NCI-H2196 (cell line): ENCODE data around the gene TRANK1.
"Not testable (repeated sequence)": the region's sequence is repeated elsewhere in the genome, so short reads cannot be mapped to it uniquely, and the experiment has no call there.

Experiments used
- DNase-seq: peaks from one replicate; lab custom pipeline; 2025; ENCODE audit not compliant: unreplicated experiment; lab: John Stamatoyannopoulos, UW

The TRANK1 gene

DNA sequence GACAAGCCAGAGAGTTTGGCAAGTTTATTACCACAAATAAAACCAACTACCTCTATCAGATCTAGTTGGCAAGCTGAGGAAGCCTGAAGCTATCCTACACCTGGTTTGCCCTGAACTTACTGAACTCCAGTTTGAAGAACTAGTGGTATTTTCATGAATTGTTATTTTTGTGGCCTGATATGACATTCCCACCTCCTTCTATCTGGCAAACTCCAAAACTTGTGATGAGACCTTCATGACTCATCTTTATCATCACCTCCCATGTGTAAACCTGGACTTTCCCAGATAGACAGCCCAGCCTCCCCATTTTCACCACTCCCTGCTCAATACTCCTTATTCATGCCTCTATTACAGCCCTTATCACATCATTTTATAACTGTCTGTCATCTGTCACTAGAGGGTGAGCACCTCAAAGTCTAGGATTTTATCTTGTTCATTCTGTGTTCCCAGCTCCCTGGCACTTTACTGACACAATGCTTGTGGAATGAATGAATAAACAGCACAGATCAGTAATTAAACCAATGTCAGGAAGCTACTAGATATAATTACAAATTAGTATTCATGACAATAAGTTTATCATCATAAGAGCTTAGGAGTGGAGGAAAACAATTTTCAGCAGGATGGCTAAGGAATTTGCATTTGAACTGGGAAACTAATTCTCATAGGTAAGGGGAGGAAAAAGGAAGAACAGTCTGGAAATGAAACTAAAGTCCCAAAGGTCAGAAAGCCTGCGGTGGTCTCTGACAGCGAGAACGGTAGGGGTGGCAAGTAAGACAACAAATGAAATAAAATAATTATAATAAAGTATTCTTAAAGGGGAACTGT is 13.2 kb upstream of the TRANK1 start:
- no peak for DNase-seq

DNA sequence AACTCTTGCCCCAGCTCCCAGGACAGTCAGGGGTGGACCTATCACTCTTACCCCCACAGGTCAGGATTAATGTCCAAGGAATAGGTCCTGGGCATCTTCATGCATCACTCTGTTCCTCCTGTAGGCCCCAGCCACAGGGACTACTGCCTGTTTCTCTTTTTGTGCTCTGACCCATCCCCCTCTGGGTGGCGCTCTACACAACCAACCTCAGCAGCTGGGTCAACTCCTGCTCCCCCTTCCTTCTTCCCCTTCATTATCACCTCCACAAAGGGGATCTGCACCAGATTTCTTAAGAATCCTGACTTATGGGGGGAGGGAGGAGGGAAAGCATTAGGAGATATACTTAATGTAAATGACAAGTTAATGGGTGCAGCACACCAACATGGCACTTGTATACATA is 12.2 kb upstream of the TRANK1 start:
- DNase-seq, result no peak

DNA sequence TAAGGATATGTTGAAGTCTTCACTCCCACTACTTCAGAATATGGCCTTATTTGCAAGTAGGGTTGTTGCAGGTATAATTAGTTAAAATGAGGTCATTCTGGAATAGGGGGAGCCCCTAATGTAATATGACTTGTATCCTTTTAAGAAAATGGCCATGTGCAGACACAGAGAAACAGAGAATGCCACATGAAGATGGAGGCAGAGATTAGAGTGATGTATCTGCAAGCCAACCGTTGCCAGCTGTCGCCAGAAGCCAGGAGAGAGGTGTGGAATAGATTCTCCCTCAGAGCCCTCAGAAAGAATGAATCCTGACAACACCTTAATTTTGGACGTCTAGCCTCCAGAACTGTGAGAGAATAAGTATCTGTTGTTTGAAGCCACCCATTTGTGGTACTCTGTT is 11.3 kb upstream of the TRANK1 start:
- DNase-seq, result no peak

DNA sequence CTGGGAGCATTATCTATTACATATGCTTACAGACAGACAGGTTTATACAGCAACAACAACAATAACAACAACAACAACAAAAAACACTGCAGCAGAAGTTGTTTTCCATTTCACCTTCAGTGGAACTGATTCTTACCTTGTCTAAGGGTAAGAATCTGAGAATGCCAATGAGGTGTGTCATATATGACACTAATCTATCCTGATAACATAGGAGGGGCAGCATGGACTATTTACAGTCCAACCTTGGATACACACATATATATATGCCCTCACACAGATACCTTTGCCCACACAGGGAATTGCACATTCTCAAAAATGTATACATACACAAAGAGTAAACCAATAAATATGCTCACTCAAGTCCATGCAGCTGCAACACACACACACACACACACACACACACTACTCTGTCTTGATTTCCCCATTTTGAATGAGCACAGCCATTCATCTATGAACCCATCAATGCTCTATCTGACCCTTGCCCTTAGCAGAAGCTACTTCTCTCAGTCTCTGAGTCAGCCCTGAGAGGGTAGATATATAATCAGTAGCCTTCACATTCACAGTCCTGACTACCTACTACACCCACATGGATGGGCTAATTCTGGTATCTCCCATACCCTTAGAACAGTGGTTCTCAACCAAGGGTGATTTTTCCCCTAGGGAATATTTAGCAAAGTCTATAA is 9.7 kb upstream of the TRANK1 start:
- no peak for DNase-seq

DNA sequence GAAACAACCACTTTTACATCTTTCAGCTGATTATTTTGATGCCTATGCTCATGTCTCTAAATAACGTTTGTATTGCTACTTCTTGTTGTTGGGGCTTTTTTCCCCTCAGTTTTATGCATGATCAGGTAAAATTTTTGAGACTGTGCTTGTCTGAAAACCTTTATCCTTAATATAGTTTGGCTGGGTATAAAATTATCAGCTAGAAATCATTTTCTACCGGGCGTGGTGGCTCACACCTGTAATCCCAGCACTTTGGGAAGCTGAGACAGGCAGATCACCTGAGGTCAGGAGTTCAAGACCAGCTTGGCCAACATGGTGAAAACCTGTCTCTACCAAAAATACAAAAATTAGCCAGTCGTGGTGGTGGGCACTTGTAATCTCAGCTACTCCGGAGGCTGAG is 3.0 kb upstream of the TRANK1 start:
- DNase-seq, result not testable (repeated sequence)

DNA sequence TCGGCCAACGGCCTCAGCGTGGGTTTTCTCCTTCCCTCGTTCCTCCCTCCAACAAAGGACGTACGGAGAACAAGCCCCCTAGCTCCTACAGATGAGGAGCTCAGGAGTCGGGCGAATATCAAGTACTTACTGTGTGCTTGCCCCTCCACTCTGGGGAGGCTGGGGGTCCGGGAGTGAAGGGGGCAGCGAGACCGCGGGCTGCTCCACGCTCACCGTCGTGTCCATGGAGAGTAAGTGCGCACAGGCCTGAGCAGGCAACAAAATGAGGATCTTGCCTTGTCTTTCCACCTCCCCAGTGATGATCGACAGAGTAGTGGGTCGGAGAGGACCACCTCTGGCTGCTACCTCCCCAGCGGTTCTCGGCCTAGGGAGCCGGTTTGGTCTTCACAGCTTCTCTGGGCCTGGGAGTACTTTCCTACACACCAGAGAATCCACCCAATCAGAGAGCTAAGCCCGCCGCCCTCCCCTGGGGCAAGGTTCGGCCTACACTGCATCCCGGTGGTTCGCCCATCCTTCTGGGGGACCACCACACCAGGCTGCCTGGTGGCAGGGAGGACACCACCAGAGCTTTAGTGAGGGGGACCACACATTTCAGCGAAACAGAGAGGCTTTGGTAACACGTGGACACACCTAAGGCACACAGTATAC is 603 bp upstream of the TRANK1 start:
- no peak for DNase-seq

DNA sequence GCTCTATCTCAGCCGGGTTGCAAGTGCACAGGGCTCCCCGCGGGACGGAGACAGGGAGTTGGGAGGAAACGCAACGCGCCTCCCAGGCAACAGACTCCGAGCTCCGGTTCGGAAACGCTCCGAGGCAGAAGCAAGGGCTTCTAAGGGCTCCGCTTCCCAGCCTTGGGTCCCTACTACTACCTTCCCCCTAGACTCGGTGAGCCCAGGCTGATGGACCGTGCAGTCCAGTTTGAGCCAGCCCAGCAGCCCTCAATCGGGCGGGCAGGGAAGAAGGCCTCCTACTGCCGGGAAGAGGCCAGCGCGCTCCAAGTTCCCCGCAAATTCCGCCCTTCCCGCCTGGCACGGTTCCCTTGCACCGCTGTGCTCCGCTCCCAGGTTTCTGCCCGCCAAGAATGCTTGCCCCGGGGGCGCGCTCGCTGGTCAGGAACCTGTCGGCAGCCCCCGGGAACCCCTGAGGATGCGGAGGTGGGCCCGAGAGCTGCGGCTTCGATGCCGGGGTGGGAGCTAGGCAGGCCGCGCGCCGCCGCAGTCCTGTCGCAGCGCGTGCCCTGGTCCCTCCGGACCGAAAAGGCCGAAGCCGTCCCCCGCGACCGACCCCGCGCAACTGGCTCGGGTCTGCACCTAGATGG is 728 bp downstream of the TRANK1 start:
- no peak for DNase-seq

DNA sequence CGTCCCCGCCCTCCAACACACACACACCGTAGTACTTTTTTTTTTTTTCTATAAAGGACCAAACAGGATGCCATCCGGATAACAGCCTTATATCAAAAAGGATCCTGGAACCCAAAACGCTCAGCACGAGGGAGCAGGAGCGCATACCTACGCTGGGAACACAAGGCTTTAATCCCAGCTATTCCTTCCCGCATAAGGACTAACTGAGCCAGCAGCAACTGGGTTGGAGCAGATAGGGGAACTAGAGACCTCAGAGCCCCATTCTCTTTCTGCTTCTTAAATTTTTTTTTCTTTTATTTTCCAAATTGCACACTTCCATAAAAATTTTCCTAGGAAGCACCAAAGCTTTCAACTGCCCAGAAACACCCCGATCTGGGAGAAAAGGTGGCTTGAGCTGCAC is 1.3 kb downstream of the TRANK1 start:
- no peak for DNase-seq

DNA sequence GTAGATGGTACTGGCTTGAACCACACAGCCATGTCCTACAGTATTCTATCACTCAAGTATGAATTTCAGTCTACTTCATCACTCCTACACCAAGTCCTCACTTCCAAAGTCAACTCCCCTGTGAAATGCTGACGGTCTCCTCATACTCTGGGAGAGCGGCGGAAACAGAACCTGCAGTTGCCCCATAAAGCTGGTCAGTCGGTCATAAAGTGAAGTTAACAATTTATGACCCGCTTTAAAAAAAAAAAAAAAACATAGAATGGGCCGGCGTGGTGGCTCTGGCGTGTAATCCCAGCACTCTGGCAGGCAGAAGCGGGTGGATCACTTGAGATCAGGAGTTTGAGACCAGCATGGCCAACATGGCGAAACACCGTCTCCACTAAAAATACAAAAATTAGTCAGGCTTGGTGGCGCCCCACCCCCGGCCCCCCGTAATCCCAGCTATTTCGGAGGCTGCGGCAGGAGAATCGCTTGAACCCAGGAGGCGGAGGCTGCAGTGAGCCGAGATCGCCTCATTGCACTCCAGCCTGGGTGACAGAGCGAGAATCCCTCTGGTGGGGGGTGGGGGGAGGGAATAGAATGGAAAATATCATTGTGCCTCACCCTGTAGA is 2.1 kb downstream of the TRANK1 start:
- no peak for DNase-seq

DNA sequence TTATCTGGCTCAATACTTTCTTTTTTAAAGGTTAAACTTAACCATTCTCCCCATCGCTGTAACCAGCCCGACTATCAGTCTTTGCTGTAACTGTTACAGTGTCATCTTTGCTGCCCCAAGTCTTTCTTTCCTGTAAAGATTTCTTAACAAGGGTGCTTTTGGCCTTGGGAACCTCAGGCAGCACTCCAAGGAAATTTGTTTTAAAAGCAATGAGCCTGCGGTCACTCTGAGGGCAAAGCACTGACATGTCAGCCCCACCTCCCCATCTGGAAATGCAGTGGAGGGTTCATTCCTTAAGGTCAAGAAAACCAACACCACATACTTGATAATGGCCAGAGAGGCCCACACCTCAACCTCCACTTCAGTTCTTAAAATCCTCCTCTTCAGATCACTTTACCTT is 3.2 kb downstream of the TRANK1 start:
- no peak for DNase-seq

DNA sequence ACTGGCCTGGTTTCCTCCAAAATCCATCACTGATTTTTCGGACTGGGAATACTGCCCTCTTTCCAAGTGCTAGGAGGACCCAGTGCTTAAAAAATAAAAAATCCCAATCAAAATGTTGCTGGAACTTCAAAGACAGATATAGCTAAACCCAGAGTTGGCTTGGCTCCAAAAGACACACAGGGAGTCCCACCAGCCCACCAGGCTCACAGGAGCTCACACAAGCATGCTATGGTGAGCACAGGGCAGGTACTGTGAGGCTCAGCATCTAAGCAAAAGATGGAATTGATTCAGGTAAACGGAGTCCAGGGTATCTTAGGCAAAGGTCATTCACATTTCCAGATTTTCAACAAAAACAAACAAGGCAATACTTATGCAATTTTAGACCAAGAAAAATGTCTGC is 3.7 kb downstream of the TRANK1 start:
- DNase-seq, result no peak

DNA sequence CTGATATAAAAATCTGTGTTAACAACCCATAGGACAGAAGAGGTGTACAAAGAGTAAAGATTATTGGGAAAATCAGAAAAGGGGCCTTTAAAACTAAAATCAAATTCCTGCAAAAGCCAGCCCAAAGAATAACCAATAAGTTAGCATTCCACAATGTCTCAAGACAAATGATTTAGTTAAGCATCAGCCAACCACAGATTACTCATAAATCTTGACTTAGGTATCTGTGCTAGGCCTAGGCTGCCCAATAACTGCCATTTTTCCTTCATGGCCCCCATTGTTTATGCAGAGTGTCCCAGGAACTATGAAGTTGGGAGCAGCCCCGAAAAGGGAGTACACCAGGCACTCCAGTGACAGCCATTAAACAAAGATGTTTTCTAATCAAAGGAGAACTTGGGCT is 7.4 kb downstream of the TRANK1 start:
- no peak for DNase-seq

DNA sequence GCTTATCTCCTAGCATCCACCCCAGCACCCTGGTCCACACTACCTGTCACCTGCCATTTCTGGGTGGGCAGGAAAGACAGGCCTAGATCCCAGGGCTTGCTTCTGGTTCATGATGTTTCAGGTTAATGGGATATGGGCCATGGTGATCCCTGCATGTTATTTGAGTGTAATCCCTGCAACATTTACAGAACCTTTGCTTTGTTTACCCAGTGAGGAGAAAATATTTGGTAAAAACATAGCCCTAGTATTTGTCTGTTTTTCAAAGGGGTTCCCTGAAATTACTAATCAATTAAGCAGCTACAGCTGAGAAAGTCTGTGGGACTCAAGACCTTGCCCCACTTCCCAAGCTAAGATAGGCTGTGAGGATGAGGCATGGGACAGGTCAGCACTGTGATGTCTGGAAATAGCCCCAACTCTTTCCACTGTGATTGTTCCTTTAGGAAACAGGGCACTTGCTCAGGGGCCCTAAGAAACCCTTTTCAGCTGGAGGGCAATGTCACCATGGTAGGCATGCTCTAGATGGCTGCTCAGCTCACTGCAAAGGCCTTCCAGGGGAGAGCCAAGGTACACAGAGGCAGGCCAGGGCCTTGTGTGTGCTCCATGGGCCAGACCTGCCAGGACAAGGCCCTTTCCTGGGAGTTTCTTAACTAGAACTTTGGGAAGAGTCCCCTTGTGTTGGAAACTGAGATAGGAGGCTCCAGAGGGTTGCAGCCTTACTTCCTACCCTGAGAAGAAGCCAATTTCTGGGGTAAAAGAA is 11.1 kb downstream of the TRANK1 start:
- no peak for DNase-seq

DNA sequence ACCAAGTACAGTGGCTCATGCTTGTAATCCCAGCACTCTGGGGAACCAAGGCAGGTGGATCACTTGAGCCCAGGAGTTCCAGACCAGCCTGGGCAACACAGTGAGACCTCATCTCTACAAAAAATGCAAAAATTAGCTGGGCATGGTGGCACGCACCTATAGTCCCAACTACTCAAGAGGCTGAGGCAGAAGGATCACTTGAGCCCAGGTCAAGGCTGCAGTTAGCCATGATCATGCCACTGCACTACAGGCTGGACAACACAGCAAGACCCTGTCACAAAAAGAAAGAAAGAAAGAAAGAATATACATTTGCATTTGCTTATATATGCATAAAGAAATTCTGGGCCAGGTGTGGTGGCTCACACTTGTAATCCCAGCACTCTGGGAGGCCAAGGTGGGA is 13.4 kb downstream of the TRANK1 start:
- DNase-seq, result not testable (repeated sequence)

DNA sequence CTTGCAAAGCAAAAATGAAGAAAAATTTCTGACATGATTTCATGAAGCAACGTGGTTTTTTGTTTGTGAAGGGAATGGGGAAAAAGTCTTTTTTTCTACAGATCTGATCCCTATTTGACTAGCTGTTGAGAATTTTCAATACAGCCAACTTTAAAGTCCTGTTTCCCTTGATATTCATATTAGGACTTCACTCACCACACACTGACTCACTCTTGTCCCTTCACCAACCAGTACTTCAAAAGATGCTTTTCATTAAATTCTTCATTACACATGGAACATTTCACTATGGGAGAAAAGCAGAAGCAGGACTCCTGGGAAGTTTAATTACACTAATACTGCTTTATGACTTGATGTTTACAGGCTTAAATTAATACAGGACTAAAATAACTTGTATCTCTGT is 16.6 kb downstream of the TRANK1 start:
- no peak for DNase-seq

DNA sequence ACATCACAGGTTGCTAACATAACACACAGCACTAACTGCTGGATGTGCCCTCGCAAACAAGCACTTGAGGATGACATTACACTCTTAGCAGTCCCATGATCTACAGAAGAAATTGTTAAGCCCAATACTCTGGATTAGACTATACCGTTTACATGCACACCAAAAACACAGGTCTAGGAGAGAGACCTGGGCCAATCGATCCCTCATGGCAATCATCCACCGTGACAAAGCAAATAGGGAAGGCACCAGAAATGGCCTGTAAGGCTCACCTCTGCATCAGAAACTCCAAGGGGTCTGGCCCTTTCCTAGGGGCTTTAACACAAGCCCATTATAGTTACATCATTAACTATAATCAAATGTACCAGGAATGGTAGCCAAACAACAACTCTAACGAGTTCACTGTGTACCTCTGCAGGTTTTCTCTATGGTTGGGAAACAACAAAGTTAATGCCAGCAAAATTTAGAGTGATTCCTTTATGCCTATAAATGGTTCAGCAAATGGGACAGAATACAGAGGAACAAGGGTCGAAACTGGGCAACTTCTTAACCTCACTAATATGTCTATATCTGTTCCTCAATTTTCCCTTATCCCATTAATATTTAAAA is 18.5 kb downstream of the TRANK1 start:
- DNase-seq, result no peak

DNA sequence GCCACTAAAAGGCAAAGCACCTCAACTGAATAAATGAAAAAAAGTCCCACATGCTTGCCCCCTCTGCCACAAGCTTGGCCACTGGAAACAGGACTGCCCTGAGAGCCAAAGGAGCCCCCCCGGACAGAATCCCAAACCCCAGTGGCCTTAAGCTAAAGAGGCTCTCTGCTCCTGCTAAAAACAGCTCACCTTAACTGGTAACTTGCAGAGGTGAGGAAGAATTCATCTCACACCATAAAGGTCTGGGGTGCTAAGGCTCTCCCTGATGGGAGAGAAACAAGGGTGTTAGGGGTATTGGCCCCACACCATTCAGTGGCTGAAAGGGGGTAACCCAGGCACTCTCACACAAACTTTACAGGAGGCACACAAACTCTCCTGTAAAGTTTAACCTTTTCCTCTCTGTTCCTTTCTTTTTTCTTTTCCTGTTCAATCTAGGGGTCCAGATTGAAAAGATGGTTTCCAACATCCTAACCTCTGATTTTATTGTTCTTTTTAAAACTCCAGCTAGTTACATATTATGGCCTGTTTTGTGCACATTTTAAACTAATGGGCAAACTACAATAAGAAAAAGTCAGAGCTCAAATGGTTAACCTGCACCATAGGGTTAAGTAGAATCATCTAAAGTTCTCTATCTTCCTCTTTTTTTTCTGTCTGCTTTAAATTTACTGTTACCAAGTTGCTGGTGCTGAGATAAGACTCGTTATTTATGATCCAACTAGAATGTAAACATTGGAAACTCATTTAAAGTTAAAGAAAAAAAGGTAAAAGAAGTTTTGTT is 19.9 kb downstream of the TRANK1 start:
- DNase-seq, result no peak

DNA sequence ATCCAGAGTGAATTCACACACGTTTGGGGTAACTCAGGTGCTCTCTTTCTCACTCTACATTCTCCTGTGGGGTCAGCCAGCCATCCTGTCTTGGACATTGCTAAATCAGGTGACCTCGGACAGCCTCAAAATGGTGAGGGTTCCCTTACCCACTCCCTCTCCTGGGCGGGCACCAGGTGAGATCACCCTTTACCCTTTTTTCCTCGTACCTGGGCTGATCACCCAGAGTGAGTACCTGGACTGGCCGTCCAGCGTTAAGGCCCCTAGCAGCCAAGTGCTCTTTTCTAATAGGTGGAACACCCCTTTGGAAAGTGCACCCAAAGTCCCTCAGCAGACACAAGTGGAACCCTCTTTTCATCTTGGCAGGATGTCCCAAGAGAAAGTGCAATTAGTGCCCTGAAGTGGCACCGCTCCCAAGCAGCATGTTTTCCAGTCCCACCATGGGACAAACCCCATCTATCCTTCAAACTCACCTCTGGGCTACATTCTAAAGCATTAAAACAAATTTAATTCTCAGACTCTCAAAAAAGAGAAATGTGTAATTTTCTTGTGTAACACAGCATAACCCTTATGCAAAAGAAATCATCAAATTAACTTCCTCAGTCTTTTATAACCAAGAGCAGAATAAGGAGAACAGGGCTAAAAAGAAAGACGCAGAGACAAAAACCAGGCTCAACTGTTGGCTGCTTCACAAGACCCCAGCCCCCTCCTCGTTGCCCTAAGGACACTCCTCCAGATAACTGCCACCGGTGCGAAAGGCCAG is 20.7 kb downstream of the TRANK1 start:
- DNase-seq, result no peak

DNA sequence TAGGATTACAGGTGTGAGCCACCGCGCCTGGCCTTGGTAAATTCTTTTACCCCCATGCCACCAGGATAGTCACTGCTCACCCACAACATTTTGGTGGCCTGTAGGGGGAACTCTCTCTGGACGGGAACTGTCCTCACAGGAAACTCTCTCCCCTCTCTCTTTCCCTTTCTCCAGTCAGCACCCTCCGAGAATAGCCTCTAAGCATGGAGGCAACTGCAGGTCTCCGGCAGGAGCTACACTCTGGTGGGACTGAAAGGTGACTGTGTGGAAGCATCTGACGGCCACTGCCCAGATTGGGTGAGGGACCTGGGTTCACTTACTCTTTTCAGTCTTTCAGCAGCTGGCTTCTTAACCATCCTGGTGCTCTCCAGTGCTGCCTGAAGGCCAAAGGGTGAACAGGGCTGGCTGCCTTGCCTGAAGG is 21.3 kb downstream of the TRANK1 start:
- no peak for DNase-seq
